HG02885 (cell line): ENCODE data around the gene MARCHF9.

ENCODE experiments used
- ATAC-seq: cut with Tn5 transposase; IDR thresholded peaks from one replicate; pipeline ENCODE4 v1.9.1; 2021; ENCODE audit warnings: mild to moderate bottlenecking; ENCODE audit not compliant: unreplicated experiment, poor library complexity

MARCHF9 gene

DNA sequence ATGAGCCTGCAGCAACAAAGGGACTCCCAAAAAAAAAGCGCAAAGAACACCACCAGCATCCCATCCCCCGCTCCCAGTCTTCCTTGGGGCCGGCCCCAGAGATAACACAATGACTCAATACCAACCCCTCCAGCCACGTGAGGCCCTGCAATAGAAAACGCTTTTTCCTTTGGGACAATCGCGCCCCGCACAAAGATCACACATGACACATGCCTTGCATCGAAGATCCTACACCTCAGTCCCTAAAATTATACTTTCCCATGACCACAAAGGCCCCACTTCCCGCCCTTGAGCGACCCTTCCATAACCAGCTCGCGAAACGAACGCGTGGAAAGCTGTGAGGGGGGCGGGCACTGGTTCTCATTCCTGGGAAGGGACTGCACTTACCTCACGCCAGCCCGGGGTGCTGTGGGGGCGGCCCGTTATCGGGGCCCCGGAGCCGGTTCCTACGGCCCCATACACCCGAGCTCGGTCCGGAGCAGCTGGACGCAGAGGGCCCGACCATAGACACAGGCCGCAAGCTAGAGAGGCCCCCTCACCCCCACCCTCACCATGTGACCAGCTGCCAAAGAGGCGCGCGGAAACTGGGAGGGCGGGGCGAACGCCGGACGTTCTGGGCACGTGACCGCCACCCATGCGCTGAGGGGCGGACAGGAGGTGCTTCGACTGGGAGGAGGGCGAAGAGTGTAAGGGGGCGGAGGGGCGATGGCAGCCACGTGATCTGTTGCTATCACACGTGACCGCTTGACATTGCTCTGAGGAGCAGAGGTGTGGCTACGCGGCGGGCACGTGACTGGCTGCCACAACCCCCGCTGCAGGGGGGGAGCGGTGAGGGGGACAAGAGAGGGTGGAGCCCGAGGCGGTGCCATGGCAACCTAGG is 2.9 kb upstream of the MARCHF9 start, which contains the start of gene CDK4:
Gene CDK4, minus strand, starts transcription at position 523 of the 880 bp plus-strand sequence. CDS start 593 bp downstream, outside the sequence.
- ATAC-seq: peak; percentile 71

DNA sequence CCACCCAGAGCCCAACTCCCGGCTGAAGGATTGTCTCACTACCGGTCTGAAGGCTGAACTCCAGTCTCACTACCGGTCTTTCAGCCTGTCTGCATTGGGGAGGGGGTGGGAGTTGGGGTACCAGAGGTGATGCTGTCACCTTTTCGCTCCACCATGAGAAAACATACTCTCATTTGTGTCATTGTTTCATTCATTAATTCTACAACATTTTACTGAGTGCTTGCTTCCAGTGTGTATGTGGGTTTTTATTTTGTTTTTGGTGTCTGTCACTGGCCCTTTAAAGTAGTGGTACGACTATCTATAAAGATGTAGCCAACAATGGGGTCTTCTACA is 2.3 kb upstream of the MARCHF9 start:
- no peak for ATAC-seq

DNA sequence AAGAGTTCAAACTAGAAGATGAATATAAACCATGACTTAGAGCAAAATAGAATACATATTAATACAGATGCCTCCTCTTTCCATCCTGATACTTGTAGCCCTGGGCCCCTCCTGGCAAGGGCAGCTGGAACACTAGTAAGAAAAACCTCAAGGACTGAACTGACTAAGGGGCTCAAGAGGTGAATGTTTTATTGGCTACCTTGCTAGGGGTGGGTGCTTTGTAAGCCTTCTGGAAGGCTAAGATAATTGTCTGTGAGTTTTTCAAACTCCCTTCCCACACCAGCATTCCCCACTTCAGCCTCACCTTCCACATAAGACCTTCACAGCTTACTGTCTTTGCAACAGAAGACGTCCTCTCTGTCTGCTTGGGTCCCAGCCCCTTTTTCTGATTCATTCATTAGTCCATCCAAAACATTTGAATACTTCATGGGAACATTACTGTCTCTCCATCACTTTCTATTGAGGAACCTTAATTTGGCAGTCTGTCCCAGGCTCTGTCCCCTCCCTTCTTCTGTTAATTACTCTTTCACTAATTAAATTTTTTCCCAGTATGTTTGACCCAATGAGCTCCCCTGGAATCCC is 1.1 kb upstream of the MARCHF9 start:
- no peak for ATAC-seq

- ATAC-seq: no peak
These were observed 221 bp downstream of the MARCHF9 start for GRCh38 chr12:57755194-57755453.

GRCh38 chr12:57755454-57756372 is 810 bp downstream of the MARCHF9 start:
- ATAC-seq: no peak

- ATAC-seq: peak; percentile 29
These were observed 1.8 kb downstream of the MARCHF9 start for GRCh38 chr12:57756406-57757341.

DNA sequence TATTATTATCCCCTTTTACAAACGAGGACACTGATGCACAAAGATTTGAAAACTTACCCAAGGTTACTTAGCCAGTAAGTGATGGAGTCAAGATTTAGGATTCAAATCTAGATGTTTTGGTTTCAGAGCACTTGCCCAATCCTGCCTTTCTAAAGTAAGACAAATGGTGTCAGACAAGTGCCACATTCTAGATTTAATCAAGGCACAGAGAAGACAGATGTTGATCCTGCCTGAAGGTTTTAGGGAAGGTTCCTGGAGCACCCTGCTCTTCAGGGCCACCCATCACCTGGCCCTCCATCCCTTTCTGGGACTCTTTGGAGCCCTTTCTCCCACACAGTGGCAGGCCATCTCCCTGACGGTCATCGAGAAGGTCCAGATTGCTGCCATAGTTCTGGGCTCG is 2.9 kb downstream of the MARCHF9 start:
- ATAC-seq: no peak

GRCh38 chr12:57758552-57759359 is 3.9 kb downstream of the MARCHF9 start:
- ATAC-seq: no peak

- peak; percentile 27 for ATAC-seq
These were observed 4.6 kb downstream of the MARCHF9 start for GRCh38 chr12:57759360-57759980.

DNA sequence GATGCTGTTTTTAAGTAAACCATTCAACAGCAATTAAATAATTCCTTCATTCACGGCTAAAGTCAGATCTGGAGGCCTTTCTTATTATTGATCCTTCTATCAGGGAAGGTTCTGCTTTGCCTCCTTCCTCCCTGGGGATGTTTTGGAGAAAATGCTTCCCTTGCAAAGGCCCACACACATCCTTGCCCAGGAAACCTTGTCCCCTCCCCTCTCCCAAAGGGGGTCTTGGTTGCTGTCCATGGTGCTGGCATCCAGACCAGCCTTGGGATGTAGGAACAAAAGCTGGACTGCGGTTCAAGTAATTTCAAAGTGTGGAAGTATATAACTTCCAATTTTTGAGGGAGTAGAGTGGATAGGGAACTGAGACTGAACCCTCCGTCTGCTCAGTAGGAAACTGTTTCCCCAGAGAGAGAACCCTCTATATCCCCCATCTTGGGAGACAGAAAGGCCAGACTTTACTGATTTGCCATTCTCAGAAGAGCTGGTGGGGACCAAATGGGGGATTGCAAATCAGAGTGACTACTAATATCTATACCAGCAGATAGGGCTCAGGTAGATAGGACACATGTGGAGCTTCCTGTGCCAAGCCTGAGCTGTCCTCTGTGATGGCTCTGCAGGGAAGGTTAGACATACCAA is 5.6 kb downstream of the MARCHF9 start:
- ATAC-seq: no peak

DNA sequence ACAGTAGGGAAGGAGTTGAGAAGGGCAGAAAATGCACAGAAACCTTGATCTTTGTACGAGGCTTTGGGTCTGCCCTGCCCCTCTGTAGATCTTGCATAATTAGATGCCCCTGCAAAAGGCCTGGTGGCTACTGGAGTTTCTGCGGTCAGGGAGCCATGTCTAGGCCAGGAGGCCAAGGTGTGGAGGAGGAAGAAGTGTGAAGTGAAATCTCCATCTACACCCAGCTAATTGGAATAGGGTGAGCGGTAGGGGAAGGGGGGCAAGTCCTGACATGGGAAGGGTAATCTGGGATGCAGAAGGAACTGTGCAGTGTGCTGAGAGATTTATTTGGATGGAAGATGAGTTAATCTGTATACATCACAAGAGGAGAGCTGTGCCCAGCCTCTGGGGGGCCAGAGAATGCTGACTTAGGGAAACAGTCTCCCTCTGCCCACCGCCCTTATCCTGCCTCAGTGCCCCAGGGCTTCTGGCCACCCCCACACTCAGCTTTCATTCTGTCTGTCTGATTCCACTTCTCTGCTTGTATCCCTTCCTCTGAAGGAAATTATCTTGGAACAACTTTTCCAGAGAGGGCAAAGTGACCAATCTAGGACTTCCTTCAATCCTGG is 6.6 kb downstream of the MARCHF9 start:
- ATAC-seq: no peak

GRCh38 chr12:57762463-57762862 is 7.6 kb downstream of the MARCHF9 start:
- ATAC-seq: no peak

DNA sequence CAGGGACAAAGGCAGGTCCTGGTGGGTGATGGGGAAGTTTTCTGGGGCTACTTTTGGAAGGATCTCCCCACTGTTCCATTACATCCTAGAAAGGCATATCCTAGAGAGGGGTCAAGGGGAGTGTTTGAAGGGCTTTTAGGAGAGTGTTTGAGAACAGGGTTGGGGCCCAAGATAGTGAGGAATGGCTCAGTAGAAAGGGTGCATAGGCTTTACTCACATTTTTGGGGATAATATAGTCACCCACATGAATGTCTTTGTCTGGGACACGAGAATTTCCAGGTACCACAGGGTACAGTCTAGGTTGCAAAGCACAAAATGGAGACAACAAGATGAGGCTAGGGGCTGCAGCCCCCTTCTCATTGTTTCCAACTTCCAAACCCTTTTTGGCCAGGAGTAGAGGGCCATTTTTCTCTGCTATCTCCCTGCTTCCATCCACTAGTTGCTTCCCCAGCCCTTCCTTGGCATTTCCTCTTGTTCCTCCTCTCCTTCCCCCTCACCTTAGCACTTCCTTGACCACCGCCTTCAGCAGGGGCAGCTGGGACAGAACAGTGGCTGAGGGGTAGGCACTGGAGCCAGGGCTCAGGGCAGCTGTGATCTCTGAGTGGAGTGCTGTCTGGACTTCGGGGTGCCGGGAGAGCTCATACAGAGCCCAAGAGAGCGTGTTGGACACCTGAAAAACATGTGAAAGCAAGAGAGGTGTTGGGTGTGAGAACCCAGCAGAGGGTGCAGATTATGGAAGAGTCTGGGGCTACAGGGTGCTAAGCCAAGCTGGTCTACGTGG is 9.2 kb downstream of the MARCHF9 start:
- ATAC-seq: no peak

DNA sequence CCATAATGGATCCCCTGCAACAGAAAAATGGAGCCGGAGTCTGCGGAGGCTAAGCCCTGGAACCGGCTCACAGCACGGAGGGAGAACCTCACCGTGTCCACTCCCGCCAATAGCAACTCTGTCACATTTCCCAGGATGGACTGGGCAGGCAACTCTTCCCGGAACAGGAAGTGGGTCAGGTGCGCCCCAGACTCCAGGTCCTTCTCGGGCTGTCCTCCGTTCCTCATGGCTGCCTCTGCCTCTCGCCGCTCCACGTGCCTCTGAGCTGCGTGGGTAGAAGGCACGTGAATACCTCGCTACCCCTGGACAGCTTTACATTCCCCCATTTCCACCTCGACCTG is 9.7 kb downstream of the MARCHF9 start:
- ATAC-seq: peak; percentile 10

- peak; percentile 76 for ATAC-seq
These were observed 10.2 kb downstream of the MARCHF9 start for GRCh38 chr12:57765003-57765697.

GRCh38 chr12:57765698-57766463 is 11.0 kb downstream of the MARCHF9 start:
- ATAC-seq: no peak
